ENCODE measurements around the gene ACBD4. TPM values are rescaled to one million over a fixed set of nuclear protein-coding genes. Genes with fewer than 3 reads are reported as not detected.

The ACBD4 gene
- total RNA-seq, 1 experiment from 2014 or later = 1.4 TPM

- no peaks in the 10 kb centered on the region for H3K9me3 ChIP-seq (ENCODE audit: low read depth, low read length, poor library complexity, severe bottlenecking)
- no peak overlapping the region for H3K27ac ChIP-seq (ENCODE audit: low read depth, low read length, poor library complexity, severe bottlenecking)
- POLR2A ChIA-PET (ENCODE audit: low non-redundant PET) = no interaction called here
- no peaks in the 10 kb centered on the region for H3K4me1 ChIP-seq (ENCODE audit: insufficient read depth, low read length, poor library complexity, severe bottlenecking)
- H3K36me3 ChIP-seq (ENCODE audit: insufficient read depth, low read length, poor library complexity, severe bottlenecking) = no peaks in the 10 kb centered on the region
- DNase-seq (ENCODE audit: low spot score) = no peak
- H3K27me3 ChIP-seq (replicated peaks; ENCODE audit: insufficient read depth, low read depth, low read length, poor library complexity) = no peaks in the 10 kb centered on the region
- no peak overlapping the region for H3K4me3 ChIP-seq (ENCODE audit: low read depth, low read length, poor library complexity, severe bottlenecking)
- CTCF ChIA-PET = no interaction called here
- TF ChIP-seq EZH2 (IDR thresholded peaks at IDR 0.05; ENCODE audit: borderline replicate concordance, low read depth, low read length, poor library complexity, severe bottlenecking) (no peak), CTCF (conservative IDR thresholded peaks at IDR 0.05; ENCODE audit: low read depth, low read length) (no peak)
- no TSS peak for BruUV-seq (replicated peaks)
- intact Hi-C loops (cut with micrococcal nuclease; ENCODE audit: unreplicated experiment) = no loop called here
Measured at GRCh38 chr17:45186801-45187354, 51.4 kb downstream of the ACBD4 start.

- intact Hi-C loops (cut with micrococcal nuclease; ENCODE audit: unreplicated experiment) = no loop called here
- H3K4me3 ChIP-seq (ENCODE audit: low read depth, low read length, poor library complexity, severe bottlenecking) = no peak overlapping the region
- H3K36me3 ChIP-seq (ENCODE audit: insufficient read depth, low read length, poor library complexity, severe bottlenecking) = no peaks in the 10 kb centered on the region
- POLR2A ChIA-PET (ENCODE audit: low non-redundant PET) = no interaction called here
- CTCF ChIA-PET = interaction anchor here (1.1 kb wide), 1 partner anchor 53 kb away, joined by 4 read pairs; the partner anchor contains the start of gene ACBD4
- TF ChIP-seq CTCF (conservative IDR thresholded peaks at IDR 0.05; ENCODE audit: low read depth, low read length) (no peak), EZH2 (IDR thresholded peaks at IDR 0.05; ENCODE audit: borderline replicate concordance, low read depth, low read length, poor library complexity, severe bottlenecking) (no peak)
- DNase-seq (ENCODE audit: low spot score) = no peak
- no peaks in the 10 kb centered on the region for H3K9me3 ChIP-seq (ENCODE audit: low read depth, low read length, poor library complexity, severe bottlenecking)
- H3K27ac ChIP-seq (ENCODE audit: low read depth, low read length, poor library complexity, severe bottlenecking) = no peak overlapping the region
- no peaks in the 10 kb centered on the region for H3K4me1 ChIP-seq (ENCODE audit: insufficient read depth, low read length, poor library complexity, severe bottlenecking)
- H3K27me3 ChIP-seq (replicated peaks; ENCODE audit: insufficient read depth, low read depth, low read length, poor library complexity) = no peaks in the 10 kb centered on the region
- no TSS peak for BruUV-seq (replicated peaks)
Measured at GRCh38 chr17:45189009-45189408, 53.5 kb downstream of the ACBD4 start.

- BruUV-seq (replicated peaks) = no TSS peak
- no peaks in the 10 kb centered on the region for H3K9me3 ChIP-seq (ENCODE audit: low read depth, low read length, poor library complexity, severe bottlenecking)
- no peak overlapping the region for H3K27ac ChIP-seq (ENCODE audit: low read depth, low read length, poor library complexity, severe bottlenecking)
- ChIA-PET POLR2A (ENCODE audit: low non-redundant PET) (no interaction called here), CTCF (no interaction called here)
- intact Hi-C loops (cut with micrococcal nuclease; ENCODE audit: unreplicated experiment) = no loop called here
- H3K36me3 ChIP-seq (ENCODE audit: insufficient read depth, low read length, poor library complexity, severe bottlenecking) = no peaks in the 10 kb centered on the region
- no peak for TF ChIP-seq CTCF (conservative IDR thresholded peaks at IDR 0.05; ENCODE audit: low read depth, low read length)
- H3K4me3 ChIP-seq (ENCODE audit: low read depth, low read length, poor library complexity, severe bottlenecking) = no peak overlapping the region
- DNase-seq (ENCODE audit: low spot score) = no peak
- H3K27me3 ChIP-seq (replicated peaks; ENCODE audit: insufficient read depth, low read depth, low read length, poor library complexity) = no peaks in the 10 kb centered on the region
- no peaks in the 10 kb centered on the region for H3K4me1 ChIP-seq (ENCODE audit: insufficient read depth, low read length, poor library complexity, severe bottlenecking)
Measured at GRCh38 chr17:45190503-45191255, 55.2 kb downstream of the ACBD4 start.

Small RNA genes lying within 50 kb of the gene (microRNA-seq; reads per million reads assigned to microRNA genes)
- gene MIR6784 = not detected

Other genes with a start within 250 kb of the ACBD4 start
- gene EFTUD2, start 236.2 kb upstream of the ACBD4 start, total RNA-seq (2021) = 133 and 144 TPM in 2 replicates
- gene GFAP, start 220.2 kb upstream of the ACBD4 start, total RNA-seq (2021) = not detected in 2 replicates
- 49.4 and 54.3 TPM in 2 replicates for gene KIF18B, start 187.9 kb upstream of the ACBD4 start, total RNA-seq (2021)
- gene C1QL1, start 167.4 kb upstream of the ACBD4 start, total RNA-seq (2021) = 8.6 and 10.8 TPM in 2 replicates
- gene DCAKD, start 84.1 kb upstream of the ACBD4 start, total RNA-seq (2021) = 19.1 and 21.8 TPM in 2 replicates
- 108 and 118 TPM in 2 replicates for gene NMT1, start 74.4 kb upstream of the ACBD4 start, total RNA-seq (2021)
- gene PLCD3, start 3.2 kb upstream of the ACBD4 start, total RNA-seq (2021) = 12.0 and 18.5 TPM in 2 replicates
- gene HEXIM1, start 12.8 kb downstream of the ACBD4 start, total RNA-seq (2021) = 21.2 and 22.1 TPM in 2 replicates
- 4.6 and 4.8 TPM in 2 replicates for gene HEXIM2, start 26.2 kb downstream of the ACBD4 start, total RNA-seq (2021)
- 1.0 and 1.4 TPM in 2 replicates for gene FMNL1, start 86.2 kb downstream of the ACBD4 start, total RNA-seq (2021)
- gene SPATA32, start 126.4 kb downstream of the ACBD4 start, total RNA-seq (2021) = 0.22 TPM in 1 of 2 replicates, not detected in the other
- 3.0 and 5.5 TPM in 2 replicates for gene MAP3K14, start 181.3 kb downstream of the ACBD4 start, total RNA-seq (2021)